ENCODE measurements around the gene ZNF331.

- TF ChIP-seq CTCF (IDR thresholded peaks at IDR 0.05; ENCODE audit: low read depth, low read length, poor library complexity, severe bottlenecking) (no peak), EZH2phosphoT487 (IDR thresholded peaks at IDR 0.05; ENCODE audit: borderline replicate concordance, low read length) (no peak)
These were observed 16.9 kb downstream of the ZNF331 start for GRCh38 chr19:53554804-53555203.
